Lower lobe of right lung (tissue), 2 donors: ENCODE results near the gene TRIM69. TPM values are rescaled to one million over a fixed set of nuclear protein-coding genes. Genes with fewer than 3 reads are reported as not detected.

Experiments used
- ATAC-seq, 2 donors: fragments of 200-7000 bp; cut with Tn5 transposase; one replicate each; pipeline ENCODE4 v1.9.1; 2020 to 2022; ENCODE audit warnings: mild to moderate bottlenecking in 2 of 2, moderate library complexity in 2 of 2
- DNase-seq: peaks from one replicate; pipeline ENCODE4 v3.0.0-alpha.2; 2020
- H3K27ac ChIP-seq: fragments of 200-600 bp; one replicate; pipeline ENCODE4 v1.8.0; 2022
- H3K27me3 ChIP-seq: fragments of 200-600 bp; one replicate; pipeline ENCODE4 v1.8.0; 2022; ENCODE audit warnings: low read depth
- H3K36me3 ChIP-seq: fragments of 200-600 bp; one replicate; pipeline ENCODE4 v1.8.0; 2022; ENCODE audit warnings: mild to moderate bottlenecking
- H3K4me1 ChIP-seq: fragments of 200-600 bp; one replicate; pipeline ENCODE4 v1.8.0; 2022
- H3K4me3 ChIP-seq: fragments of 200-600 bp; one replicate; pipeline ENCODE4 v1.8.0; 2022; ENCODE audit warnings: mild to moderate bottlenecking
- H3K9me3 ChIP-seq: fragments of 200-600 bp; one replicate; pipeline ENCODE4 v1.8.0; 2022
- intact Hi-C: fragments of 100-400 bp; cut with DNase I; formaldehyde crosslinking; loops from one replicate; pipeline ENCODE4 v1.11.0; 2022
- total RNA-seq: library from RNA; stranded (reverse); fragmentation: NEBNext Ultra II Directional; extraction: Animal tissue kit (Norgen Biotek cat#: 25700); gene quantifications from one replicate; pipeline ENCODE4 v1.2.1, GENCODE V29; 2021
- TF ChIP-seq, protein P1 (sequence below): fragments of 200-600 bp; IDR thresholded peaks from one replicate; pipeline ENCODE4 v1.8.0; 2022; ENCODE audit warnings: antibody characterized with exemption, mild to moderate bottlenecking
- donor health status: DM: no; HTN: yes; CAD: no; lungs with severe emphysema.

The TRIM69 gene
- total RNA-seq, 1 donor from 2014 or later = 27.2 TPM

DNA sequence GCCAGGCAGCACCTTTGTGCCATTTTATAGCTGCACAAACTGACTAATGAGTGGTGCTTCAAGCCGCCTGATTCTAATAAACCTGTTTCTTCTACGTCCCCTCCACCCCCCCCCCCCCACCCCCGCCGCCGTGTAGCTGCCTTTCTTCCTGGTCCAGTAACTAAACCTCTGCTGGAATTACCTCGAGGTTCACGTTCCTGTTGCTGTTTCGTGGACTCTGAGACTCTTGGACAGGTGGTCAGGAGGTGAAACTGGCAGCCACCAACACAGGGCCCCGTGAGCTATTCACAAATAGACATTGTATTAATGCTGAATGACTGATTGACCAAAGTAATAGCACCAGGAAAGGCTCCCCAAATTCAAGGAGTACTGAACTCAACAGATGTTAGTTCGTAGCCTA is 73.9 kb downstream of the TRIM69 start:
- no peaks in the 10 kb centered on the region for H3K36me3 ChIP-seq
- intact Hi-C loops = no loop called here
- no peak for ATAC-seq
- no peak overlapping the region for H3K4me3 ChIP-seq
- no peak overlapping the region for H3K27ac ChIP-seq
- no peaks in the 10 kb centered on the region for H3K27me3 ChIP-seq
- TF ChIP-seq, protein P1, sequence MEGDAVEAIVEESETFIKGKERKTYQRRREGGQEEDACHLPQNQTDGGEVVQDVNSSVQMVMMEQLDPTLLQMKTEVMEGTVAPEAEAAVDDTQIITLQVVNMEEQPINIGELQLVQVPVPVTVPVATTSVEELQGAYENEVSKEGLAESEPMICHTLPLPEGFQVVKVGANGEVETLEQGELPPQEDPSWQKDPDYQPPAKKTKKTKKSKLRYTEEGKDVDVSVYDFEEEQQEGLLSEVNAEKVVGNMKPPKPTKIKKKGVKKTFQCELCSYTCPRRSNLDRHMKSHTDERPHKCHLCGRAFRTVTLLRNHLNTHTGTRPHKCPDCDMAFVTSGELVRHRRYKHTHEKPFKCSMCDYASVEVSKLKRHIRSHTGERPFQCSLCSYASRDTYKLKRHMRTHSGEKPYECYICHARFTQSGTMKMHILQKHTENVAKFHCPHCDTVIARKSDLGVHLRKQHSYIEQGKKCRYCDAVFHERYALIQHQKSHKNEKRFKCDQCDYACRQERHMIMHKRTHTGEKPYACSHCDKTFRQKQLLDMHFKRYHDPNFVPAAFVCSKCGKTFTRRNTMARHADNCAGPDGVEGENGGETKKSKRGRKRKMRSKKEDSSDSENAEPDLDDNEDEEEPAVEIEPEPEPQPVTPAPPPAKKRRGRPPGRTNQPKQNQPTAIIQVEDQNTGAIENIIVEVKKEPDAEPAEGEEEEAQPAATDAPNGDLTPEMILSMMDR = no peak
- H3K9me3 ChIP-seq = no peaks in the 10 kb centered on the region
- no peak for DNase-seq
- H3K4me1 ChIP-seq = no peaks in the 10 kb centered on the region

- H3K4me1 ChIP-seq = no peaks in the 10 kb centered on the region
- no peaks in the 10 kb centered on the region for H3K9me3 ChIP-seq
- H3K36me3 ChIP-seq = no peaks in the 10 kb centered on the region
- no peaks in the 10 kb centered on the region for H3K27me3 ChIP-seq
- no peak overlapping the region for H3K4me3 ChIP-seq
- TF ChIP-seq, protein P1 = no peak
- ATAC-seq (no peak), DNase-seq (no peak)
- H3K27ac ChIP-seq = no peak overlapping the region
- intact Hi-C loops = no loop called here
These were observed 75.0 kb downstream of the TRIM69 start for GRCh38 chr15:44811337-44811736.

GRCh38 chr15:44812029-44812517 is 75.7 kb downstream of the TRIM69 start:
- TF ChIP-seq, protein P1 = no peak
- H3K4me1 ChIP-seq = no peaks in the 10 kb centered on the region
- ATAC-seq (no peak), DNase-seq (no peak)
- H3K27ac ChIP-seq = no peak overlapping the region
- intact Hi-C loops = no loop called here
- H3K4me3 ChIP-seq = no peak overlapping the region
- H3K9me3 ChIP-seq = no peaks in the 10 kb centered on the region
- H3K36me3 ChIP-seq = no peaks in the 10 kb centered on the region
- no peaks in the 10 kb centered on the region for H3K27me3 ChIP-seq

DNA sequence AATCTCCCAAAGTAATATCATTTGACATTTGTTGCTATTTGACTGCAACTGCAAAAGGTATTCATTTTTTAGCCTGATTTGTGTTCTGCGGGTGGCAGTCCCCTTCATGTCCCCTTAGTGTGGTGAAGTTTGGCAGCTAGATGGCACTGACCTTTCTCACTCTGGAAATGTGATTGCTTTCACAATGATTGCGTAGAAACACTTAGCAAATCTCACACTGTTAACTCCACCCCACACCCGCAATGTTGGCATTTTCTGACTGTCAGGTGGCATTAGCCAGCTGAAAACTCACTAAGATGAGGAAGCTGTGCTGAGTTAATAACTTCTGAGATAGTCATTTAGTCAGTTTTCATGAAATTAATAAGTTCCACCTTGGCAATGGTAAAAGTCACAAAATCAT is 76.9 kb downstream of the TRIM69 start:
- Histone ChIP-seq H3K27me3 (no peaks in the 10 kb centered on the region), H3K4me1 (no peaks in the 10 kb centered on the region), H3K27ac (no peak overlapping the region), H3K9me3 (no peaks in the 10 kb centered on the region), H3K36me3 (no peaks in the 10 kb centered on the region), H3K4me3 (no peak overlapping the region)
- DNase-seq (no peak), ATAC-seq (peak; percentile 70 to 71)
- intact Hi-C loops = no loop called here
- TF ChIP-seq, protein P1 = no peak

Other genes with a start within 250 kb of the TRIM69 start
- gene EIF3J, start 199.4 kb upstream of the TRIM69 start, total RNA-seq = 60.6 TPM
- gene SPG11, start 72.9 kb upstream of the TRIM69 start, total RNA-seq = 99.7 TPM
- gene PATL2, start 25.2 kb upstream of the TRIM69 start, total RNA-seq = 4.5 TPM
- gene B2M, start 25.0 kb upstream of the TRIM69 start, total RNA-seq = 4,741 TPM
- not detected for gene TERB2, start 220.2 kb downstream of the TRIM69 start, total RNA-seq